ENCODE data around the gene GDA. TPM values are rescaled to one million over a fixed set of nuclear protein-coding genes. Genes with fewer than 3 reads are reported as not detected.

GDA gene
- total RNA-seq, 2 donors from 2014 or later = 1.9 TPM; not detected in 1

DNA sequence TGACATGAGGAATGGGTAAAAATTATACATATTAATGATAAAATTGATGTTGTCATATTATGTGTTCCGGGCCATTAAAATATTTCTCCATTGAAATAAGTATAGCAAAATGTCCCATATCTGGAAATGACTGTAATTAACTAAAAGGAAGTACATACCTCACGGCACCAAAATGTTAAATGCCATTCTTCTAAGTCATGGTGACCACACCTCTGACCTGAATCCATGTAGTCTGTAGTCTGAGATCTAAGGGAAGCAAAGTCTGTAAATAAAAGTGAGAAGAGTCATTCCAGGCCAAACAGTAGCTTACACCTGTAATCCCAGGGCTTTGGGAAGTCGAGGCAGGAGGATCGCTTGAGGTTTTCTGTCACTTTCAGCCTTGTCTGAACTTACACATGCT, 8.7 kb upstream of the GDA start:
- intact Hi-C loops (cut with DNase I) = no loop called here
- Histone ChIP-seq H3K27ac (no peak overlapping the region), H3K9me3 (no peaks in the 10 kb centered on the region), H3K27me3 (replicated peaks; ENCODE audit: insufficient read depth) (no peaks in the 10 kb centered on the region), H3K4me1 (replicated peaks) (no peaks in the 10 kb centered on the region), H3K36me3 (no peaks in the 10 kb centered on the region), H3K4me3 (no peak overlapping the region)
- TF ChIP-seq CTCF (IDR thresholded peaks at IDR 0.05) (no peak), POLR2A (IDR thresholded peaks at IDR 0.05) (no peak), POLR2AphosphoS5 (IDR thresholded peaks at IDR 0.05) (no peak)
- 87% methylated on average over 4 of the region's 4 CpGs for WGBS
- DNase-seq (ENCODE audit: low spot score) = no peak

GRCh38 chr9:72141484-72141883, 7.8 kb upstream of the GDA start:
- Histone ChIP-seq H3K4me1 (replicated peaks) (no peaks in the 10 kb centered on the region), H3K36me3 (no peaks in the 10 kb centered on the region), H3K4me3 (no peak overlapping the region), H3K27me3 (replicated peaks; ENCODE audit: insufficient read depth) (no peaks in the 10 kb centered on the region), H3K27ac (no peak overlapping the region), H3K9me3 (no peaks in the 10 kb centered on the region)
- 64% methylated on average over 3 of the region's 3 CpGs for WGBS
- TF ChIP-seq POLR2AphosphoS5 (IDR thresholded peaks at IDR 0.05) (no peak), CTCF (IDR thresholded peaks at IDR 0.05) (no peak), POLR2A (IDR thresholded peaks at IDR 0.05) (no peak)
- no peak for DNase-seq (ENCODE audit: low spot score)
- intact Hi-C loops (cut with DNase I) = no loop called here

- H3K4me3 ChIP-seq = no peak overlapping the region
- no peak for DNase-seq (ENCODE audit: low spot score)
- no peaks in the 10 kb centered on the region for H3K36me3 ChIP-seq
- no peak for TF ChIP-seq CTCF (IDR thresholded peaks at IDR 0.05)
- no peak for TF ChIP-seq POLR2A (IDR thresholded peaks at IDR 0.05)
- TF ChIP-seq POLR2AphosphoS5 (IDR thresholded peaks at IDR 0.05) = no peak
- H3K9me3 ChIP-seq = no peaks in the 10 kb centered on the region
- no peak overlapping the region for H3K27ac ChIP-seq
- no peaks in the 10 kb centered on the region for H3K4me1 ChIP-seq (replicated peaks)
- 89% methylated on average over 3 of the region's 3 CpGs for WGBS
- intact Hi-C loops (cut with DNase I) = no loop called here
- peaks cover 4% of the 10 kb centered on the region for H3K27me3 ChIP-seq (replicated peaks; ENCODE audit: insufficient read depth)
These were observed 4.3 kb upstream of the GDA start for GRCh38 chr9:72144756-72145492.

DNA sequence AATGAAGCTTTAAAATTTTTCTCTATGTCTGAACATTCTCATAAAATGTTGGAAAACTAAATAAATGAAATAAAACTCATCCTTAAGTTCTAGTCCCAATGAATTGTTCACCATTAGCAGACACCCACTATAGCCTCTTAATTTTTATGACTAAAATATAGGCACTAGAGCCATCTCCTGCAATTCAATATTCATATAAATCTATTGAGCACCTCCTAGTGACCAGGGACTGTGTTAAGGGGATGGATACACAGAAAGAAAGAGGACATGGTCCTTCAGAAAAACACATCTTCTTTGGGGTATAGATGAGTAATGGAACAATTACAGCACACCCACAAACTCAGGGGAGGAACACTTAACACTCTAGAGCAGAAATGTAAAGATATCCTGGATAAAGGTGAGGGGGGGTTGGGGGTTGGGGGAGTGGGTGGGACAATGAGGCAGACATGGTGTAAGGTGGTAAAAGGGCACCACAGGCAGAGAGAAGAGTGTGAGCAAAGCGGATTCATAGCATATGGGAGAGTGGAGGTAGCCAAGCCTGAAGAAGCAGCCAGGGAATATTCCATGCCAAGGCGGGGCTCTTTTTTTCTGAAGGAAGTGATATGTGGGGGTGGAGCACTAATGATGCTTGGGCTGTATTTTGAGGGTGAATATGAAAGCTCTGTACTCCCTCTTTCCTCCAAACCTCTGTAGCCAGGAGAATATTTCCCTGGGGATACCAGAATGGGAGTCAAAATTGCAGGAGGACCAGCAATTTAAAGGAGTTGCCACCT, 3.3 kb upstream of the GDA start:
- Histone ChIP-seq H3K36me3 (no peaks in the 10 kb centered on the region), H3K4me1 (replicated peaks) (no peaks in the 10 kb centered on the region), H3K4me3 (no peak overlapping the region), H3K9me3 (no peaks in the 10 kb centered on the region), H3K27ac (no peak overlapping the region), H3K27me3 (replicated peaks; ENCODE audit: insufficient read depth) (peaks cover 4% of the 10 kb centered on the region)
- TF ChIP-seq CTCF (IDR thresholded peaks at IDR 0.05) (no peak), POLR2AphosphoS5 (IDR thresholded peaks at IDR 0.05) (no peak), POLR2A (IDR thresholded peaks at IDR 0.05) (no peak)
- DNase-seq (ENCODE audit: low spot score) = no peak
- WGBS = 95% methylated on average over 2 of the region's 2 CpGs
- intact Hi-C loops (cut with DNase I) = no loop called here
